ENCODE results near the gene MBD2.
"Not testable (repeated sequence)": the region's sequence is repeated elsewhere in the genome, so short reads cannot be mapped to it uniquely, and the experiment has no call there.

The MBD2 gene, protein sequence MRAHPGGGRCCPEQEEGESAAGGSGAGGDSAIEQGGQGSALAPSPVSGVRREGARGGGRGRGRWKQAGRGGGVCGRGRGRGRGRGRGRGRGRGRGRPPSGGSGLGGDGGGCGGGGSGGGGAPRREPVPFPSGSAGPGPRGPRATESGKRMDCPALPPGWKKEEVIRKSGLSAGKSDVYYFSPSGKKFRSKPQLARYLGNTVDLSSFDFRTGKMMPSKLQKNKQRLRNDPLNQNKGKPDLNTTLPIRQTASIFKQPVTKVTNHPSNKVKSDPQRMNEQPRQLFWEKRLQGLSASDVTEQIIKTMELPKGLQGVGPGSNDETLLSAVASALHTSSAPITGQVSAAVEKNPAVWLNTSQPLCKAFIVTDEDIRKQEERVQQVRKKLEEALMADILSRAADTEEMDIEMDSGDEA

GRCh38 chr18:54224379-54225014 lies at the start of gene MBD2:
TSS of gene MBD2 (minus strand) at chr18:54224669. CDS start at chr18:54224559, 110 bp downstream.
- peak; percentile 97 for DNase-seq (ENCODE audit: low spot score)

GRCh38 chr18:54269893-54270844 lies 45.7 kb upstream of the MBD2 start:
- DNase-seq (ENCODE audit: low spot score): peak; percentile 48

DNA sequence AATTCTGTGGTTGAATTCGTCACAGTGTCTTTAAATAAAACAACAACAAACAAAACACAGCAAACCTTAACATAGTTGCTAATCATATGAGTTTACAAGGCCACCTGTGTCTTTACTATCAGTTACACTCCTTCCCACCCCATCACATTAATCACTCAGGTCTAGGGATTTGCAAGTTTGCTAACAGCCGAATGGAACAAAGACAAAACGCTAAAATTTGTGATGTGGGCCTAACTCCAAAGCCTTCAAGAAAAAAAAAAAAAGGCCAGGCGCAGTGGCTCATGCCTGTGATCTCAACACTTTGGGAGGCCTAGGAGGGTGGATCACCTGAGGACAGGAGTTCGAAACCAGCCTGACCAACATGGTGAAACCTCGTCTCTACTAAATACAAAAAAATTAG lies 44.3 kb upstream of the MBD2 start:
- DNase-seq (ENCODE audit: low spot score): no peak

- no peak for DNase-seq (ENCODE audit: low spot score)
These were observed 43.2 kb upstream of the MBD2 start for GRCh38 chr18:54267701-54268100.

GRCh38 chr18:54263904-54264336 lies 39.5 kb upstream of the MBD2 start:
- DNase-seq (ENCODE audit: low spot score): no peak

DNA sequence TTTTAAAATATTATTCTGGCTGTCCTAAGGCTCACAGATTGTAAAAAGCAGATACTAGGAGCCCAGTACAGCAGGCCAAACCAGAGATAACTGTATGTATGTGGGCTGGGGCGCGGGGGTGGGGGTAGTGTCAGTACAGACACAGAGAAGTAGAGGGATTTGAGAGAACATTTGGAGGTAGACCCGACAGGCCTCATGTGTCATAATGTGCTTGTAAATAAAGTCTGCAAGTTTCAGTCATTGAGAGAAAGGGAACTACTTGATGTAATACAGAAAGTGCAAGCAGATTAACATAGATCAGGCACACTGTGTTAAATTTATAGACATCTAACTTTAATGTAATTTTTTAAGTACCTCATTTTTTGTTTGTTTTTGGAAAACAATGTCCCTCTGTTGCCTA lies 37.4 kb upstream of the MBD2 start:
- no peak for DNase-seq (ENCODE audit: low spot score)

DNA sequence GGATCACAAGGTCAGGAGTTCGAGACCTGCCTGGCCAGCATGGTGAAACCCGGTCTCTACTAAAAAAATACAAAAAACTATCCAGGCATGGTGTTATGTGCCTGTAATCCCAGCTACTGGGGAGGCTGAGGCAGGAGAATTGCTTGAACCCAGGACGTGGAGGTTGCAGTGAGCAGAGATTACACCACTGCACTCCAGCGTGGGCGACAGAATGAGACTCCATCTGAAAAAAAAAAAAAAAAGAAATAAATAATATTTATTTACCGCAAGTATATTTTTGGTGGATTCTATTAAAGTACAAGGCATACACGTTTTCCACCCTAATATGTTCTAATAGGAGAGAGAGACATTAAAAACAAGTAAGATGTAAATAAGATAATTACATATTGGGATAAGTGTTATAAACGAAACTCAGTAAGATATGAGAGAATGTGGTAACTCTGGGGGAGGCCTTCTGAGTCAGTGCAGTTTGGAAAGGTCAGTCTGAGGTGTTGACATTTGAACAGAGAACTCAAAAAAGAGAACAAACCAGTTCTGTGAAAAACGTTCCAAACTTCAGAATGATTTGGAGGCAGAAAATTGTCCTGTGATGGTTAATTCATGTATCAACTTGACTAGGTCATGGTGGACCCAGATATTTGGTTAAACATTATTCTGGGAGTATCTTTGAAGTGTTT lies 36.1 kb upstream of the MBD2 start:
- peak; percentile 9 for DNase-seq (ENCODE audit: low spot score)

- DNase-seq (ENCODE audit: low spot score): not testable (repeated sequence)
These were observed 33.3 kb upstream of the MBD2 start for GRCh38 chr18:54257818-54258217.

GRCh38 chr18:54257015-54257414 lies 32.5 kb upstream of the MBD2 start:
- peak; percentile 46 for DNase-seq (ENCODE audit: low spot score)

- no peak for DNase-seq (ENCODE audit: low spot score)
These were observed 30.7 kb upstream of the MBD2 start for GRCh38 chr18:54255141-54255540.

DNA sequence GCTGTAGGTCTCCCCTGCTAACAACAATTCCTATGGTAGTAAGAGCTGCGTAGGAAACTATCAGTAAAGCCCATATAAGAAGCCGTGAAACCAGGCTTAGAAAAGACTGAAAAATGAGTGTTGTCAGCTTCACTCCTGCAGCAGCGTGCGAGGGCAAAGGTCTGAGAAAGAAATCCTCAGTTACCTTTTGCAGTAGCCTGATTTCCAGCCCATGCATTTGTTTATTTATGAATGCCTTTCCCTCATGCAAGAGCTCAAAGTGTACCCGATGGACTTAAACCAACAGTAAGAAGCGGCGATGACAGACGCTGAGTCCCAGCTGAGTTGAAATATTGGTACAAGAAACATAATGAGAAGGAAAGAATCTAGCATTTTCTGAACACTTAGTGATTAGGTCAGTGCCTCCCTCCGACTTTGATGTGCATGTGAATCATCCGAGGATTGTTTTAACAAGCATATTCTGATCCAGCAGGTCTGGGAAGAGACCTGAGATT lies 29.8 kb upstream of the MBD2 start:
- peak; percentile 13 for DNase-seq (ENCODE audit: low spot score)

- peak; percentile 27 for DNase-seq (ENCODE audit: low spot score)
These were observed 27.3 kb upstream of the MBD2 start for GRCh38 chr18:54251606-54252390.

DNA sequence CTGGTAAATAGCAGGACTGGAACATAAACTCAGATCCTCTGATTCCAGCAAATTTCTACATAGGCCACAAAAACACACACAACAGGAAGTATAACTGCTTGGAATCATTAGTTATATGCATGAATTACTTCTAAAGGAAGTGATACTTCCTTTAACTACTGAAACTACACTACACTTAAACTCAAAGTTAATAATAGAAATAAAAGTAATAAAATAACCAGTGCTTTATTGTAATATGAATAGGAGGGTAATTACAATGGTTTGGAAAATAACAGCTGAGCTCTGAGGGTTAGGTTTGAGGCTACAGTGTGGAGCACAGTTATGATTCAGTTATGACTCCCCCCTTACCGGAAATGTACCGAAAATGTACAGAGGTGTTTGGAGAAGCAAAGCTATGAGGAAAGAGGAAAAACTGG lies 26.4 kb upstream of the MBD2 start:
- DNase-seq (ENCODE audit: low spot score): no peak

DNA sequence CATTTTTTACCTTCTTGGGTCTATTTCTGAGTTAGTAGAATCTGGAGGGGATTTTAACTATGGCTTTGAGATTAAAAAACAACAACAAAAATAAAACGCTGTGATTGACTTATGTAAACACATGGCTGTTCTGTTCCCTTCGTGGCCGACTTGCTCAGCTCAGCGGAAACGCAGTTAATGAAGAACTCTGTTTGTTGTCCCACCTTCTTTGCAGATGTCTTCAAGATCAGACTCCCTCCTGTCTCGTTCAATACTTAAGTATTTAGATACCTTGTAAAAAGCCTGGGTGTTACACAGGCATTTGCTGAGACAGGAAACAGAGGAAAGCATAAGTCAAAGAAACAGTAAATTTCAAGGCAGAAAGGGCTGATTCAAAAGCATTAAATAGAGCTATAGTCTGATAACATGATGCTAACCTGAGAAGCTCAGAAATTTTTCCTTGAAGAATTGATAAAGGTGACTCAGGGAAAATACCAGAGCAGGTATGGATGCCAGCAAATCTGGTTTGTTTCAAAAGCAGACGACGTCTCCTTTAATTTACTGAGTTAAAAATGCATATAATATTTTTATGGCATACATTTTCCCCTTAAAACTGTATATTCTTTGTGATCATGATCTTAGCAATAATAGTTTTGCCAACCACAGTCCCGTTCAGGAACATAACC lies 23.2 kb upstream of the MBD2 start:
- DNase-seq (ENCODE audit: low spot score): no peak

- no peak for DNase-seq (ENCODE audit: low spot score)
These were observed 17.9 kb upstream of the MBD2 start for GRCh38 chr18:54242327-54242726.

- no peak for DNase-seq (ENCODE audit: low spot score)
These were observed 17.0 kb upstream of the MBD2 start for GRCh38 chr18:54241483-54241882.

GRCh38 chr18:54240629-54241107 lies 16.2 kb upstream of the MBD2 start:
- no peak for DNase-seq (ENCODE audit: low spot score)

DNA sequence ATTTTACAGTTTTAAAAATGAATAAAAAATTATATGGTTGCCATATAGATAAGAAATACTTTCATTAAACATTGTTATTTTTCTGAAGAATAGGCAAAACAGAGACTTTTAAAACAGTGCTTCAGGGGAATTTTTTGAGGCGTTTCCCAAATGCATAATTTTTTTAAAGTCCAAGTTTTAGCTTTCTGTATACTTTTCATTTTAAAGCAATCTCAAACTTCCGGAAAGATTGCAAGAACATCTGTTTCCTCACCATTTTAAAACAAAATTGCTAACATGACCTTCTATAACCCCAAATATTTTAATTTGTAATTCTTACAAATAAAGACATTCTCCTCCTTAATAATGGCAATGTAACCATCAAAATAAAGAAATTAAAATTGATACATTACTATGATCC lies 15.1 kb upstream of the MBD2 start:
- no peak for DNase-seq (ENCODE audit: low spot score)

- no peak for DNase-seq (ENCODE audit: low spot score)
These were observed 14.6 kb upstream of the MBD2 start for GRCh38 chr18:54239091-54239490.

All from GM03348 (cell line).